ENCODE measurements around the gene PPP1R9A.
"Not testable (repeated sequence)": the region's sequence is repeated elsewhere in the genome, so short reads cannot be mapped to it uniquely, and the experiment has no call there.

Gene PPP1R9A

GRCh38 chr7:95001815-95002561 lies 94.6 kb downstream of the PPP1R9A start:
- H3K4me3 ChIP-seq (replicated peaks; ENCODE audit: low read depth, low read length), result no peak overlapping the region
- no peak for DNase-seq (ENCODE audit: low read depth)
- TF ChIP-seq CTCF (IDR thresholded peaks at IDR 0.05; ENCODE audit: low read length, missing control alignments), result no peak

DNA sequence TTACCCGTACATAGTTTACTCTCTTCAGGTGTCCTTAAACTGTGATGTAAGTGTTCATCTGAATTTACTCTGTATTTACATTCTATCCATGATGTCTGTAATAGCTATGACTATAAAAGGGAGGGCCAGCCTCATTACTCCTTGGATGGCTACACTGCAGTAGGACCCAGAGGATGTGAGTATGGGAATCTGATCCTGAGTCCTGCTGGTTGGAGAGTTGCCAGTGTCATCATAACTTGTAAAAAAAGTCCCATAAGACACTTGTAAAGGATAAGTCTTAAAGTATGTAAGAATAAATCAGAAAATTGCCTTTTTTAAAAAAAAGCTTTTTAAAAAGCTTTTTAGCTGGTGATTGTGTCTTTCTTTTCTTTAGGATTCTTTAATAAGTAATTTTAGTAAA lies 95.4 kb downstream of the PPP1R9A start:
- no peak for DNase-seq (ENCODE audit: low read depth)
- TF ChIP-seq CTCF (IDR thresholded peaks at IDR 0.05; ENCODE audit: low read length, missing control alignments), result no peak

DNA sequence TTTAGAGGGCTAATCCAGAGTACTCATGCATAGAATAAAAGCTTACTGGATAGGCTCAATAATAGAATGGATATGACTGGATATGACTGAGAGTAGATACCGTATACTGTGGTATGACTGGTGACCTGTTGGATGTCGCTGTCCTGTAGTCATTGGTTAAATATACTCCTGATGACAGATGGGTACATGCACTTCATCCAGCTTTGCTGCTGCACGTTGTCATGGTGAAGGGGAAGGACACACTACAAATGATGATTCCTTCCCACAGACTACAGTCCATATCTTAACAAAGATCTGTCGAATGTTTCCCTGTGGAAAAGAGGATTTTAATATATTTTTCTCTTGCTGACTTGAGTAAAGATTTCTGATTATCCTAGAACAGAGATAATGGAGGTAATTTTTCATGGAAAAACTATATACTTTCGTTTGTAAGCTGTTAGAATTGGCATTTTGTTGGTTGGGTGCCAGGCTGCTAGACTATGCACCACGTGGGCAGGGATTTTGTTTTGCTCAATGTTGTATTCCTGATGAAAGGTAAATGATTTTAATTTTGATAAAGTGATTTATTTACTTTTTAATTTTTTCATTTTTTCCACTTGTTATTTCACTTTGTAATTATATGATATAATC lies 97.3 kb downstream of the PPP1R9A start:
- DNase-seq (ENCODE audit: low read depth), result no peak
- H3K4me3 ChIP-seq (replicated peaks; ENCODE audit: low read depth, low read length), result no peak overlapping the region
- no peak for TF ChIP-seq CTCF (IDR thresholded peaks at IDR 0.05; ENCODE audit: low read length, missing control alignments)

More for the DNA sequence above, 95.4 kb downstream of the PPP1R9A start:
- H3K4me3 ChIP-seq (replicated peaks; ENCODE audit: low read depth, low read length), result no peak overlapping the region

- TF ChIP-seq CTCF (IDR thresholded peaks at IDR 0.05; ENCODE audit: low read length, missing control alignments), result no peak
- DNase-seq (ENCODE audit: low read depth), result no peak
- no peak overlapping the region for H3K4me3 ChIP-seq (replicated peaks; ENCODE audit: low read depth, low read length)
Measured at GRCh38 chr7:95006010-95006409, 98.6 kb downstream of the PPP1R9A start.

DNA sequence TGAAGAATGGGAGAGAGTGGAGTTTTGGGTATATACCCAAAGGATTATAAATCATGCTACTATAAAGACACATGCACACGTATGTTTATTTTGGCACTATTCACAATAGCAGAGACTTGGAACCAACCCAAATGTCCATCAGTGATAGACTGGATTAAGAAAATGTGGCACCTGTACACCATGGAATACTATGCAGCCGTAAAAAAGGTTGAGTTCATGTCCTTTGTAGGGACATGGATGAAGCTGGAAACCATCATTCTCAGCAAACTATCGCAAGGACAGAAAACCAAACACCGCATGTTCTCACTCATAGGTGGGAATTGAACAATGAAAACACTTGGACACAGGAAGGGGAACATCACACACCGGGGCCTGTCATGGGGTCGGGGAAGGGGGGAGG lies 101.4 kb downstream of the PPP1R9A start:
- DNase-seq (ENCODE audit: low read depth); H3K4me3 ChIP-seq (replicated peaks; ENCODE audit: low read depth, low read length): not testable (repeated sequence)

DNA sequence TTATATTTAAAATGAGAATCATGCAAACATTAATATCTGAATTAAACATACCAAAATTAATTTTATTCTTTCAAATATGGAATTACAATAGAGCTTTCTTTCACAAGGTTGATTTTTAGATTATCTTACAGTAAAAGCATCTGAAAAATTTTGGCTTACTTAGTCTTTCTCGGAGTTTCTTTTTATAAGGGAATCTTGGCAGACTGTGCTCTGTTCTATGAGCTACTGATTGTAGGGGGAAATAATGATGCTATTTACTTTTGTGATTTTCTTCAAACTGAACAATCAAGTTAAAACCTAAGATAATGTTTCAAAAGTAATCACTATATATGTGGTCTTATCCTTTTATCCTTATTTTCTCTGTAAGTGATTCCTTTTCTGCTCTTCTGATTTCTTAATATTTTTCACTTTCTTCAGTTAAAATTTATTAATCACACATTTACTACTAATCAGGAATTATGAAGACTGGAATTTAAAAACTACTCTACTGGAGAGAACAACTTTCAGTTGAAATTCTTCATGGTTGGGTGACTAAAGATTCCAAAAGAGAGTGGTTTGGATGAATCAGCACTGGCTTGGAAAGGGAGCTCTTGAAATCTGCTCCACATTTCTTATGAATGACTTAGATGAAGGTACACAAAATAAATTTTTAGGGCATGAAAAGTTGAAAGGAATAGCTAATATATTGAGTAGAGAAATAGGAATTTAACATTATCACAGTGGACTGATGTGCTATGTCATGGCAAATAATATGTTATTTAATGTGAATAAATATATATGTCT lies 103.9 kb downstream of the PPP1R9A start:
- H3K4me3 ChIP-seq (replicated peaks; ENCODE audit: low read depth, low read length), result no peak overlapping the region
- no peak for TF ChIP-seq CTCF (IDR thresholded peaks at IDR 0.05; ENCODE audit: low read length, missing control alignments)
- DNase-seq (ENCODE audit: low read depth), result peak; percentile 36

DNA sequence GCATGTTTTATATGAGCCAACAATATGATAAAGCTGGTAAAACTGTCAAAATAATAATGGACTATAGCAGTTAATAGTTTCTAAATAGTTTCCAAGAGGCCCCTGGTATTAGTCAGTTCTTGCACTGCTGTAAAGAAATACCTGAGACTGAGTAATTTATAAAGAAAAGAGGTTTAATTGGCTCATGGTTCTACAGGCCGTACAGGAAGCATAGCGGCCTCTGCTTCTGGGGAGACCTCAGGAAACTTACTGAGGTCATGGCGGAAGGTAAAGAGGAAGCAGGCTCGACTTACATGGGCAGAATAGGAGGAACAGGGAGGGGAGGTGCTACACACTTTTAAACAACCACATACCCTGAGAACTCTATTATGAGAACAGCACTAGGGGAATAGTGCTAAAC lies 104.6 kb downstream of the PPP1R9A start:
- TF ChIP-seq CTCF (IDR thresholded peaks at IDR 0.05; ENCODE audit: low read length, missing control alignments), result no peak
- DNase-seq (ENCODE audit: low read depth), result no peak

More for the DNA sequence above, 104.6 kb downstream of the PPP1R9A start:
- H3K4me3 ChIP-seq (replicated peaks; ENCODE audit: low read depth, low read length), result no peak overlapping the region

Data from fibroblast of pulmonary artery (primary cell).